Activated CD4-positive, alpha-beta T cell treated with anti-CD3 and anti-CD28 coated beads, Interleukin-2, amount 50 U/mL, for 16 hours (primary cell): ENCODE data around the gene MAPK9.

Experiments used
- DNase-seq: peaks from one replicate; pipeline ENCODE4 v3.0.0-alpha.2; 2020

The MAPK9 gene

DNA sequence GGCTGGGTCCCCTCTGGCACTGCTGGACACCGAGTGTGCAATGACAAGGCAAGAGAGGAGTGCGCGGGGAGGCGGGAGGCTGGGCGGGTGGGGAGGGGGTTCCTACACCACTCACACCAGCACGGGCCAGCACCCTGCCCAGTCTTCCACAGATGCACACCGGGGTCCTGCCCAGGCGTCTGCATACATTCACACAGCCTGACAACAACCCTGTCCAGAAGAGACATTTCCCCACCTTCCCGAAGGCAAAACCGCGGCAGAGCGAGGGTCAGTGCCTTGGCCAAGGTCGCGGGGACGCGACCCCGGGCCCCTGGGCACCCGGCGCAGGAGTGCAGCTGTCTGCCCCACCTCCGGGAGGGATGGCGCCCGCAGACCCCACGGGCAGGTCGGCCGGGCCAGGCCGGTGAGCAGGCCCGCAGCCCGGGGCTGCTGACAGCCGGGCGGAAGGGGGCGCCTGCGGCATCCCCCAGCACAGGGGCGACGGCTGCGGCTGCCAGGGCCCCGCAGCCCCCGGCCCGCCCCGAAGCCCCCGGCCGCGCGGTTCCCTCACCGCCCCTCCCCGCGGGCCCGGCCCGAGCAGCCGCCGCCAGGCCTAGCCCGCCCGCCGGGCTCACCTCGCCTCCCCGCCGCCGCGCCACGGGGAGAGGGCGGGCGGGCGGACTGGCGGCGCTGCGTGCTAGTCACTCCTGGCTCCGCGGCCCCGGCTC lies 496 bp downstream of the MAPK9 start:
- DNase-seq: peak; percentile 12

DNA sequence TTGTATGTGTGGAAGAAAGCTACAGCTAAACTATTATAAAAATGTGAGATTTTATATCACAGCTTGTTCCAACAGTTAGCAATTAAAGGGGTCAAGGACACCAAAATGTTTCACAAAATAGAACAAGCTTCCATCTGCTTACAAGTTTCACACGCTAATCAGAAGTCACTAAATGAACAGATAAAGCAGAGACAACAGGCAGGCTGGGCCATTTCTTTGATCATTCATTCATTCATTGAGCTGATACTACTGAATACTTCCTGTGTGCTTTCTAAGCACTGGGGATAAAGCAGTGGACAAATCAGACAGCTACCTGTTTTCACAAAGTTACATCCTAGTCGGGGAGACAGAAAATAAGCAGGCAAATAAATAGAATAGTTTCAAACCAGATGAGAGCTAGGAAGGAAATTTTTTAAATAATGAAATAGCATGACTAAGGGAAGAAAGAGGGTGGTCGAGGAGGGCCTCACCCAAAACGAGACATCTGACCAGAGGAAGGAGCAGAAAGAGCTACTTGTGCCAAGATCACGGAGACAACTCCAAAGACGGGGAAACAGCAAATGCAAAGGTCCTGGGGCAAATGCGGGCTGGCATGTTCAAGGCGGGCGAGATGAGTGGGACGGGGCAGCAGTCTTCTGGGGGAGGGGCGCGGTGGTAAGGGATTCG lies 1.2 kb downstream of the MAPK9 start:
- DNase-seq: no peak

DNA sequence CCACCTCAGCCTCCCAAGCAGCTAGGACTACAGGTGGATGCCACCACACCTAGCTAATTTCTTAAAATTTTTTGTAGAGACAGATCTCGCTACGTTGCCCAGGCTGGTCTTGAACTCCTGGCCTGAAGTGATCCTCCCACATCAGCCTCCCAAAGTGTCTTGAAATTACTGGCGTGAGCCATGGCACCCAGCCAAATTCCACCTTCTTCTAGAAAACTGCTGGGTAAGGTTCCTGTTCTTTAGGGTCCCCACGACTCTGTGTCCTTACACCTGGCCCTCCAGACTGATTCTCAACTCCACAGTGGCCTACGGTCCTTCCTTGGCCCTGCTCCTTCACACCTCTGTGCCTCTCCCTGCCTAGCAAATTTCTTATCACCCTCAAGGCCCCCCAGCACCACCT lies 1.9 kb downstream of the MAPK9 start:
- DNase-seq: no peak

DNA sequence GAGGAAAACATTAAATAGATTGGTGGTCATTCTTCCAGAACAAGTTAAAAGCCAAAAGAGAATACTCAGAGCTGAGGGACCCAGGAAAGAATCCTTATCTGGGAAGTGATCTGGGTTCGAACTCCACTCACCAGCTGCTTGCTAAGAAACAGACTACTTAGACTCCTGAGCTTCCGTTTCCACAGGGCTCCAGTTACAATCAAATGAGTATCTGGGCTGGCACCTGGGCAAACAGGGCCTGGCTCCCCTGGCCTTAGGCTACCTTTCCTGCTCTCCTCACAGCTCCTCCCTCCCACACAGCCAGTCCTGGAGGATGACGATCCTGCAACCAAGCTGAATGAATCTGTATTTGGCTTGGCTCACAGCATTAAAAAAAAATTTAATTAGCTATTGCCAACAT lies 2.5 kb downstream of the MAPK9 start:
- no peak for DNase-seq

DNA sequence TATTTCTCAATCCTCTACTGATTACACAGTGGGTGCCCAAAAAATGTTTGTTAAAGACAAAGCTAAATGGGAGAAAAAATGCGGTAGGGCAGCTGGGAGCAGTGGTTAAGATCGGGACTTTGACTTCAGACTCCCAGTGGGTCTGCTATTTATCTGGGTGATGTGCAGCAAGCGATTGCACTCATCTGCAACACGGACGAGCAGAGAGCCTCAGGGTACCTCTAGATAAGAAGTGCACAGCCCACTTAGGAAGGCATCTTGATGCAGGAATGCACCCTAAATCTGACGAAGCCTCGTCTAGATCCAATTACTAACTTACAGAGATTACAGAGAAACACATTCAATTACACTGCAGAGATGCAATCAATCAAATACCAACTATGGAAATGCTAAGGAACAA lies 4.0 kb downstream of the MAPK9 start:
- DNase-seq: no peak

DNA sequence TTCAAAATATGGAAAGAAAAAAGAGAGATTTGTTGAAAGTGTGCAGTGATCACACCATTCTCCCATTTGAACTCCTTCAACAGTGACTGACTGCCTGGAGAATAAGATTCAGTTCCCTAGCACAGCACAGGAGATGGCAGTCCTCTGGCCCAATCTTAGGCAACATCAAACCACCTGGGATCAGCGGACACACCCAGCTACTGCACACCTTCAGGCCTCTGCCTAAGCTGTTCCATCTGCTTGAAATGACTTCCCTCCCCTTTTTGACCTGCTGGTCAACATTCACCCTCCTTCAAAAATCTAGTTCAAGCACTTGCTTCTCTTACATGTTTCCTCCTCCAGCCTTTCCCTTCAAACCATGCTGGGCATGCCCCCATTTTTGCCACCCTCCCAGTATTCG lies 4.5 kb downstream of the MAPK9 start:
- DNase-seq: no peak

DNA sequence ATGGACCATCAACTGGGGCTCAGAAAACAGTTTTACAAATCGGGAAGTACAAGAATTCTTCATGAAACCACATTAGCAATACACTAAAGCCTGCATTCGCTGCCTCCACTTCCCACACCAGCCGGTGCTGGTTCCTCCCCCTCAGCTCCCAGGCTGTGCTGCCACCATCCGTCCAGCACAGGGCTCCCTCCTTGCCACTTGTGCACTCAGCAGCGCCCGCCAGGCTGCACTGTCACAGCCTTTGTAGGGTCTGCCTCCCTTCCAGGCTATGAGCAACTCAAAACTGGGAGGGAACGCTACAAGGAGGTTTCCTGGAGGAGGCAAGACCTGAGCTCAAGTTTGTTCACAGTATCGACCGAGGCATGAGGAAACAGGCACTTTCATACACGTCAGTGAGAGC lies 7.7 kb downstream of the MAPK9 start:
- DNase-seq: no peak

DNA sequence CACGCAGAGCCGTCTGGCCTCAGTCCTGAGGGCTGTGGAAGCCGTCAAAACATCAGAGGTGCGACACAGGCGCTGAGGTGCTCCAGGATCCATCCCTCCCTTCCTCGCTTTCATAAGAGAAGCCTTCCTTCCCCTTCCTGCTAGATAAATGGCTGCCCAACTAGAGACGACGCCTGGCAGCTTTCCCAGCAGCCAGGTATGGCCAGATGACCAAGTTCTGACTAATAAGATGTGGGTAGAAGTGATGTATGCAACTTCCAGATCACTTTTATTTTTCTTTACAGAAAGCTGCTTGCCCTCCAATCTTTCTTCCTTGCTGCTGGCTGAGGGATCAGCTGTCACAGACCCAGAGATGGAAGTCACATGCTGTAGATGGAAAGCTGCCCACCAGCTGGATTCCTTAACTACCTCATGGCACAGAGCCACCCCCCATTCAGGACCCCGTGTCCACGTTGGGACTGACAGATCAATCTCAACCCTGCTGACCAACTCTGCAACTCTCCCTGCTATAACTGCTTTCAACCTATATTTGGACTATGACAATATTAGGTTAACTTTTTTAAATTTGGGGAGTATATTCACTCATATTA lies 8.8 kb downstream of the MAPK9 start:
- no peak for DNase-seq

DNA sequence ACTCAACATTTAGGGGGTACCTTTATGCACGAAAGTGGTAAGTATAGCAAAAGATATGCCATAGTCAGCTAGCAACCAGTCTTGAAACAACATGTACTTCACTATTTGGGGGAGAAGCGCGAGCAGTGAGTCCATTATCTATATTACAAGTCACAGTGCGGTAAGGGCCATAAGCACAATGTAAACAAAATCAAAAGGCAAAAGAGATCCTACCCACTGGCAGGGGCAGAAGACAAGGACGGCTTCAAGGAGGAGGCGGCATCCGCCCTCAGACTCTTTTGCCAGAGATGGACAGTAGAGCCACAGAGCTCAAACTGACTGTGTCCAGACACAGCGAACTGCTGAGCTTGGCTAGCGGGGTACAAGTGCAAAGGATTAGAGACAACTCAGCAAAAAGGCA lies 9.6 kb downstream of the MAPK9 start:
- DNase-seq: no peak

DNA sequence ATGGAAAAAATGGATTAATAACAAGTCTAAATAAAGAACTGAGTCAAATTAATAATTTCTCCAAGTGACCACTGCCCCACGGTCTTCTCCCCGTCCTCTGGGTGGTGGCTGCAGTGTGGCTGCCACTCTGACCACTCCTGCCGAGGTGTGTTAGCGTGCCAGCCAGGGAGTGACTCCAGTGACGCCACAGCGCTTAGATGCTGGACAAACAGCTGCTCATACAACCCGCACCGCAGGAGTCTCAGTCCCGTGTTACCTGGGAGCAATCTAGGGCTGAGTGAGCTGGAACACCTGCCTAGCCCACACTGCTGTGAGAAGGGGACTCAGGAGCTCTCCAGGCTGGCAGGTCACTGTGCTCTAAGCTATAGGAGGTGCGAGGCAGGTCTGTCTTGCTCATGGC lies 10.2 kb downstream of the MAPK9 start:
- DNase-seq: no peak

DNA sequence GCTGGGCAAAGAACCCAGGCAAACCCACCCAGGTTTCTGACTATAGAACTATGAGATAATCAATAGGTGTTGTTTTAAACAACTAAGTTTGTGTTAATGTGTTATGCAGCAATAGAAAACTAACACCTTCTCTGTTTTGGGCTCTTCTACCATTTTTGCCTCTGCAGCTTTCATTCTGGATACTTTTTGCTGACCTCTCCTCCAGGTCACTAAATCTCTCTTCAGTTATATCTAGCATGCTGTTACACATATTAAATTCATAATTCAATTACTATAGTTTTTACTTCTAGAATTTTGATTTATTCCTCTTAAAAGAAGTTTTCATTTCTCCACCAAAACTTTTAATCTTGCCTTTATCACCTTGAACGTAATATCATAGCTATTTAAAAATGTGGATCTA lies 17.2 kb downstream of the MAPK9 start:
- DNase-seq: no peak

DNA sequence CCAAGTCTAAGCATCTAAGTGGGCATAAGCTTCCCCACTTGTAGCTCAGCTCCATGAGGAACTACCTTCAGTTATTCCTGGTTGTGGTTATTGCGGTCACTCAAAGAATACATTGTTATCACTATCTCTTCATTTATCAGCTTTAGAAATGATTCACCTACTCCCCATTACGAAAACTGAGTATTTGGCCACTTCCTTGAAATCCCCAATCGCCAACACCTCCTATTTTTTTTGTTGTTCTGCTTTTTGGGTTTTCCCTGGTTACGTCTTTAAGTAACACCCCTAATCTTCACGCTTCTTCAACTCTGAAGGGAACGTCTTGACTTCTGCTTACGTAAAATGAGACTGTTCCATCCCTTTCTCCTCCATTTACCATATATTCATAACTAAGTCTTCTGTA lies 20.7 kb downstream of the MAPK9 start:
- DNase-seq: no peak

DNA sequence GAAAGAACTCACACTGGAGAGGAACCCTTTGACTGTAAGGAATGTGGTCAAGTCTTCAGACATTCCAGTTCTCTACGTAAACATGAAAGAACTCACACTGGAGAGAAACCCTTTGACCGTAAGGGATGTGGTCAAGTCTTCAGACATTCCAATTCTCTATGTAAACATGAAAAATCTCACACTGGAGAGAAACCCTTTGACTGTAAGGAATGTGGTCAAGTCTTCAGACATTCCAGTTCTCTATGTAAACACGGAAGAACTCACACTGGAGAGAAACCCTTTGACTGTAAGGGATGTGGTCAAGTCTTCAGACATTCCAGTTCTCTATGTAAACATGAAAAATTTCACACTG lies 32.6 kb downstream of the MAPK9 start:
- no peak for DNase-seq

DNA sequence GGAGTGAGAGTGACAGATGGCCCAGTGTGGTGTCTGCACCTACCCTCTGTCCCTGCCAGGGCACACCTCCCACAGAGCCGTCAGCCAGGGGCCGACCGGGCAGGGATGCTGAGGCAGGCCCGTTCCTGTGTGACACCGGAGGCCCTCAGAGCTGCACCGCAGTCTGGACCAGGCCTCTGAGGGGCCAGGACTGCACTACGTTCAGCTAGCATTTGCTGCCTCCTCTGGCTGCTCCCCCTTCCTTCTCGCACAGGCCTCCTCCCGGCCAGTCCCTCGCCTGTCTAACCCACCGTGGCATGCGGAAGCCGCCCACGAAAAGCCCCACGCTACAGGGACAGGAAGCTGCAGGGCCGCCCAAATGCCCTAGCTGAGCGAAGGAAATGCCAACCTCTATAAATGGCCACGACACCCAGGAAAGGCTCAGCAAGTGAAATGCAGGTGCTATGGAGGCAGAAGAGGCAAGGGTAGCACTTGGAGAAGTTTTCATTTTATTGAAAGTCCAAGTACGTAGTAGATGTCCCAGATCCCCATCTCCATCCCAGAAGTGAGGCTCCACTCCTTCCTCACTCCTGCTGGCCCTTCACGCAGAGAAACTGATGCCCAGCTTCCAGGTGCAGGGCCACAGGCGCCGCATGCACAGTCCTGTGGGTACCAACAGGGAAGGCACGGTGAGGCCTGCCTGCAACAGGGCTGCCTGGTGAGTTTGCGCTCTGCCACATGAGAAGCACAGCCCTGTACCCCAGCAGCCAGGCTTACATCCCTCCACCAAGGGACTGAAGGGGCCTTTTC lies 38.7 kb downstream of the MAPK9 start:
- DNase-seq: no peak

DNA sequence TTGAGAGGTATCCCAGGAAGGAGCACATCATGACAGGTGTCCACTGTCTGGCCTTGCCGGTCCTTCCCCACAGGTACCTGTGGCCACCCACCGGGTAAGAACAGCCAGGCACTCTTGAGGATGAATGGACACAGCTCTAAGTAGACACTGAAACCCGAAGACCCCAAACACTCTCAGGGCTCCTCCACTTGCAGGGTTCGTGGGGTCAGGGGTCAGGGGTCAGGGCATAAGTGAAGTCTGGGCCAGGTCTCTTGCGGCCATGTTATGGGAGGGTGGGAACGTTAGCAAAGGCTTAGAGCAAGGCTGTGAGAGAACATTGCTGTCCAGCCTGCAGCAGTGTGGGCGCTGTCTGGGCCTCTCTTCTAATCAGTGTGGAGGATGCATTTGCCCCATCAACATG lies 40.0 kb downstream of the MAPK9 start:
- DNase-seq: no peak

DNA sequence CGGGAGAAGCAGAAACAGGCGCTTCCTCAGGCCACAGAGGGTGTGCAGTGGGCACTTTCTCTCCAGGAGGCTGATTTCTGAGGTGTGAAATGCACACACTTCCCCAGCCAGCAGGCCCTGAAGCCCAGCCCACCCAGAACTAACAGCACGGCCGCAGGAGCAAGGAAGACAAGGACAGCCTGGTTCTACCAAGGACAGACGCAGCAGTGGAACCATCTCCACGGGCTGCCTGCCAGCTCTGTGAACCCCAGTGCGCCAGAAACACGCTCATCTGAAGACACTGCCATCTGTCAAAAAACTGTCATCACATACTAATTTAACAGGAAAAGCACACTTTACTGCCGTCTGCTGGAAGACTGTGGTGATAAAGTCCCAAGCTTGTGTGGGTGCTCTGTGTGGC lies 40.7 kb downstream of the MAPK9 start:
- no peak for DNase-seq

DNA sequence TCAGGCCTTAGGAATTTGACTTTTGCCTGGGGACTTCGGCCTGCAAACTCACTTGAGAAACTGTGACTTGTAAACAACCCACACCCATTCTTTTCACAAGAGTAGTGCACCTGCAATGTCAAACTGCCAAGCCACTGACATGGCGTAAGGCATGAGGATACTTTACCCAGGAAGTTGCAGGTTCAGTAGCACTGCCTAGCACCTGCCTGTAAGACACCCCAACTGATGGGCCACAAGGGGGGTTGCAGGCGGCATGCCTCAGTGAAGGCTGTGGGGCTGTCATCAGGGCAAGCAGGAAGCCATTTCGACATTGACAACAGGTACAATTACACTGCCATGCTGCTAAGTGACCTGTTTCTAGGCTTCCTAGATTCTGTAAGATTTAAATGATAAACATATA lies 41.6 kb downstream of the MAPK9 start:
- no peak for DNase-seq

DNA sequence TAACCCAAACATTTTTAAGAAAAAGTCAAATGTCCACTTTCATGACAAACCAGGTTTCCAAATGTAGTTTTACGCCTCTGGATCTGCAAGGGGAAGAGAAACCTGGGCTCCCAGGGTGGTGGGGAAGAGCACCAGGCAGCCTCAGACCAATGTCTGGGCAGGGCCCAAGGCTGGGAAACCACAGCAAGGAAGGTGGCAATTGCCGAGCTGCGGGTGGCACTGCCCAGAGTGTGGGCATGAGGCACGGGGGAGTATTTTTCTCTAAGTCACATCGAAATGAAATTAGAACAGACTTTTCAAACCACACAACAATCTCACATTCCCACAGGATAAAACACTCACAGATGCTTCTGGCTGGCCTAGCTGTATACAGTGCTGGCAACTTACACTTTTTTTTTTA lies 50.3 kb downstream of the MAPK9 start:
- DNase-seq: no peak

DNA sequence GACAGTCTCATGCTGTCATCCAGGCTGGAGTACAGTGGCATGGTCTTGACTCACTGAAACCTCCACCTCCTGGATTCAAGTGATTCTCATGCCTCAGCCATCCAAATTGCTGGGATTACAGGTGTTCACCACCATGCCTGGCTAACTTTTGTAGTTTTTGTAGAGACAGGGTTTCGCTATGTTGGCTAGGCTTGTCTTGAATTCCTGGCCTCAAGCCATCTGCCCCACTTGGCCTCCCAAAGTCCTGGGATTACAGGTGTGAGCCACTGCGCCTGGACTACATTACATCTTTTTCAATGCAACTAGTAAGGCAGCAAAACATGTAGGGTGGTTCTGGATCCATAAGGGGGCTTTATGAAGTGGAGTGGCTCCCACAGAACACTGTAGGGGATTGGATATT lies 53.3 kb downstream of the MAPK9 start:
- DNase-seq: no peak

DNA sequence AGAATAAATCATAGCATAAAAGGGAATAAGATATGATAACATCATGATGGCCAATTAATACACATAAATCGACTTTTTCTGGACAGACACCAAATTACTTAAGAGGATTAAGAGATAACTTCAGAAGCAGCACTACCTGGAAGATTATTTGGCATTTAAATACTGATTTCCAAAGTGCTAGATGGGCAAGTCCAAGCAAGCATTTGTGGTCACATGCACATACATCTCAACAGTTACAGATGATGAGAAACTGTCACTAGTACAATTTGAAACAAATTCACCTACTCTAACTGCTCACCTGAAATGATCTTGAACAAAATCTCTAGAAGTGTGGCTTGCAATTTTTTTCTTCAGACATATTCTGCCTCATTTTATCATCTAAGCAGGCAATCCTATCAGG lies 56.0 kb downstream of the MAPK9 start:
- DNase-seq: no peak

DNA sequence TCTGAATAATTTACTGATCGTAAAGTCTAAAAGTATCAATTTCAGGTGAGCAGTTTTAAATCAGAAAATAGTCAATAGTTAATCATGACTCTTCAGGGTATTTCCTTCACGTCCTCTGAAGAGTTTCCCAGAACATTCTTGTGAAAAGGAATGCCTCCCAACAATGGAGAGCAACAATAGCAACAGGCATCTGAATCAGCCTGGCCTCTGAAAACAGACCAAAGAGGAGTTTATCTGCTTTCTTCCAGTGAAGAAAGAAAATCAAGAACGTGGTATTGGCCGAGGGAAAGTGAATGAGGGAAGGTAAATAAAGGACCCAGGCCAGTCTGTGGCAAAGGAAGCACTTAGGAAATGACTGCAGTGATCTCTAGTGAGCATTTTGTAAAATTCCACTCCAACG lies 56.8 kb downstream of the MAPK9 start:
- no peak for DNase-seq

DNA sequence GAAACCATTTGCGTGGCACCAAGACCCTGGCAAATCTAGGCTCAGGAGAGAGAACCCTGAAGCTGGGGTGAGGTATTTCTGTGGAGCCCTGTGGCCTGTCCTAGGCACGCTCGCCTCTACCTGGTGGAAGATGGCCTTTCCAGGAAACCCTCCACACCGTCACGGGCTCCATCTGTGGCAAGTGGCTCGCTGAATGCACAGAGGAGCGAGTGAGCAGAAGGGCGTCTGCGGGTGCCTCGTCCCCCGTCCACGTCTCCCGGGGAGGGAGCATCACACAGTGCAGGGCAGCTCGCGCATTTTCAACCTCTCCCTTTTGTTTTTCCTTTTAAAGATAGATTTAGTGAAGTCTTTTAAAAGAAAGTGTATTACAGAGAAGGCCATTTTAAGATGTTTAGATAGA lies 57.6 kb downstream of the MAPK9 start:
- no peak for DNase-seq

DNA sequence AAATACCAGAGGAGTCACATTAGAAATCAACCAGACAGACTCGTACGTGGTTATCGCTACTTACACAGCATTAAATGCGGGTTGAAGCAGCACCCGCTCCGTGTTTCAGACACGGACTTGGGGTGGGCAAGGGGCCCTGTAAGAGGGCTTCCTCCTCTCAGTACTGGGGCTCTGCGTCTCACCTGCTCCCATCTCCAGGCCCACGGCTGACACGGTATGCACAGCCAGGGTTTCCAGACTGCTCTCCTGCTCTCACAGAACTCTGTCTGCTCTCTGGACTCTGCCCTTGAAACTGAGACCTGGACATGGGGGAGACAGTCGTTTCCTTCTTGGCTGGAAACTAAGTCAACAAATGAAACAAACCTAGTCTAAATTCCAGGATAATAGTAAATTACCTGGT lies 58.2 kb downstream of the MAPK9 start:
- no peak for DNase-seq

DNA sequence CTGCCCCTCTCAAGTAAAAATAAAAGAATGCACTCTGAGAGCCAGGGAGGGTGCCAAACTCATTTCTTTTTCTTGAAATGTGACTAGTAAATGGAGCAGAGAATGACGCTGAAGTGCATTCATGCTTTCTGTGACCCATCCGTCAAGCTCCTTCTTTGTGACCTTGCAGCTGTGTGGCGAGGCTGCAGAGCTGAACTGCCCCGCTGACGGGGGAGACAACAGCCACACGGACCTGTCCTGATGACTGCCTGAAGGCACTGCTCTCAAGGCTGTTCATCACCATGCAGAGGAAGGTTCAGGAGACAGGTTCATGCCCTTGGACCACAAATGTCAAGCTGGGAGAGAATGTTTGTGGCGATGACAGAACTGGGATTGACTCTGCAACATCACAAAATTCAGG lies 61.9 kb downstream of the MAPK9 start:
- no peak for DNase-seq
